Stomach (tissue), 9 donors: ENCODE data around the gene CDH19. TPM values are rescaled to one million over a fixed set of nuclear protein-coding genes. Genes with fewer than 3 reads are reported as not detected.

ENCODE experiments used
- DNase-seq, 2 donors: peaks; one replicate each; pipeline versions ENCODE4 v3.0.0 to v3.0.0-alpha.2; 2013 to 2019
- H3K27ac ChIP-seq, 5 donors: fragments of 200-600 bp in 4 of 5; sonication (generic) in 4 of 5; one replicate each; pipeline ENCODE4 v1.5.1; 2013 to 2019; ENCODE audit warnings: mild to moderate bottlenecking in 1 of 5, moderate library complexity in 1 of 5
- H3K27me3 ChIP-seq, 3 donors: fragments of 200-600 bp; sonication (generic); one replicate each; pipeline ENCODE4 v1.5.1; 2017 to 2019; ENCODE audit warnings: mixed run types in 1 of 3
- H3K36me3 ChIP-seq, 4 donors: fragments of 200-600 bp; sonication (generic); 1 replicate in 3 of 4; 2 replicates in 1 of 4; pipeline ENCODE4 v1.5.1; 2016 to 2019
- H3K4me1 ChIP-seq, 4 donors: fragments of 200-600 bp; sonication (generic); one replicate each; pipeline ENCODE4 v1.5.1; 2016 to 2019
- H3K4me3 ChIP-seq, 4 donors: fragments of 200-600 bp; sonication (generic) in 3 of 4; one replicate each; pipeline ENCODE4 v1.5.1; 2016 to 2019; ENCODE audit warnings: mild to moderate bottlenecking in 1 of 4
- H3K9me3 ChIP-seq, 4 donors: fragments of 200-600 bp; sonication (generic); one replicate each; pipeline ENCODE4 v1.5.1; 2016 to 2019
- CTCF ChIP-seq, 7 experiments: fragments of 450-650 bp in 4 of 7; fragments of 200-600 bp in 3 of 7; sonication (generic) in 3 of 7; IDR thresholded peaks; one replicate each; pipeline ENCODE4 v1.5.1; 2016 to 2019; ENCODE audit warnings: antibody characterized with exemption in 7 of 7, control low read depth in 2 of 7, mild to moderate bottlenecking in 1 of 7
- EP300 ChIP-seq: sonication (generic); formaldehyde crosslinking; IDR thresholded peaks from one replicate; pipeline ENCODE4 v1.6.1; 2017; ENCODE audit warnings: antibody characterized with exemption
- POLR2A ChIP-seq, 4 donors: fragments of 450-650 bp; IDR thresholded peaks; one replicate each; pipeline ENCODE4 v1.6.1; 2016; ENCODE audit warnings: antibody characterized with exemption in 4 of 4, control low read depth in 2 of 4, mild to moderate bottlenecking in 1 of 4, moderate library complexity in 1 of 4
- POLR2AphosphoS5 ChIP-seq, 3 donors: sonication (generic); formaldehyde crosslinking; IDR thresholded peaks; one replicate each; pipeline ENCODE4 v1.6.1; 2016; ENCODE audit warnings: antibody characterized with exemption in 3 of 3
- WGBS, 5 donors: extraction: QIAGEN DNeasy Blood & Tissue Kit in 3 of 5; methylation state at CpG; one replicate each; pipeline versions ENCODE4 v1.1.5 to v1.1.7; 2013 to 2018; 5-methylcytosine and 5-hydroxymethylcytosine counted together
- intact Hi-C: fragments of 100-400 bp; cut with DNase I; formaldehyde crosslinking; loops from one replicate; pipeline ENCODE4 v1.15.1; 2023; ENCODE audit warnings: low total_unique reads
- polyA plus RNA-seq, 3 donors: library from polyadenylated mRNA; stranded (reverse); fragments of 200-250 nt; gene quantifications; one replicate each; pipeline ENCODE4 v1.2.3, GENCODE V29; 2013
- total RNA-seq, 5 donors: library from RNA; depleted of rRNA; stranded (reverse); fragments of >200 nt; gene quantifications; one replicate each; pipeline versions ENCODE4 v1.1.0 to v1.2.3, GENCODE V29; 2014 to 2016
- donor health status: healthy with polysubstance abuse.
- donor health status: Bipolar disorder and iron deficiency.
- donor health status: healthy.

The CDH19 gene
- total and polyA plus RNA-seq, 8 donors, result 0.92 to 52.5 (median 7.1) TPM

GRCh38 chr18:66621816-66622576 is 18.1 kb upstream of the CDH19 start:
- Histone ChIP-seq H3K27me3 (no peaks in the 10 kb centered on the region), H3K27ac (no peak overlapping the region), H3K4me1 (no peaks in the 10 kb centered on the region), H3K4me3 (no peak overlapping the region), H3K9me3 (no peaks in the 10 kb centered on the region), H3K36me3 (no peaks in the 10 kb centered on the region)
- TF ChIP-seq POLR2AphosphoS5 (IDR thresholded peaks at IDR 0.05), result no peak
- TF ChIP-seq EP300, result no peak
- no peak for TF ChIP-seq POLR2A (IDR thresholded peaks at IDR 0.05)
- TF ChIP-seq CTCF (IDR thresholded peaks at IDR 0.05), result no peak
- DNase-seq, result no peak
- intact Hi-C loops, result no loop called here
- WGBS, 5 donors, result 83 to 87% (median 86%) methylated on average over 10 to 12 of the region's 12 CpGs

GRCh38 chr18:66616523-66616983 is 12.7 kb upstream of the CDH19 start:
- Histone ChIP-seq H3K27me3 (no peaks in the 10 kb centered on the region), H3K27ac (no peak overlapping the region), H3K4me1 (no peaks in the 10 kb centered on the region), H3K4me3 (no peak overlapping the region), H3K36me3 (no peaks in the 10 kb centered on the region), H3K9me3 (no peaks in the 10 kb centered on the region)
- intact Hi-C loops, result no loop called here
- 63 to 80% (median 73%) methylated on average over 4 of the region's 4 CpGs for WGBS, 5 donors
- no peak for DNase-seq
- TF ChIP-seq EP300 (no peak), CTCF (IDR thresholded peaks at IDR 0.05) (no peak), POLR2A (IDR thresholded peaks at IDR 0.05) (no peak), POLR2AphosphoS5 (IDR thresholded peaks at IDR 0.05) (no peak)

DNA sequence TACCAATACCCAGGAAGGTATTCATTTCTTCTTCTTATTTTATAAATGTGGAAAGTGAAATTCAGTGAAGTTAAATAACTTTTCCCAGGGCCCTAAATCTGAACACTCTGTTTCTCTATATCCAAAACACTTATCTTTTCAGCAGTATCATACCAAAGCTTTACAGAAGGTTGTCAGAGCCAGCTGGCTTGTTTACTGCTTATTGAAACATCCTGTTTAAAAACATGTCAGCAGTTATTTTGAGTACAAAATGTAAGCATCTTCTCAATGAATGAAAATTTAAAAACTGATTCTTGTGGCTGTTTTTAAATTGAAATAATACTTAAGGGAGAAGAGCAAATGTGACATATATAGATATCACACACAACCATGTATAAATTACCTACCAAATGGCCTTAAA is 11.3 kb upstream of the CDH19 start:
- no peak for TF ChIP-seq EP300
- H3K4me1 ChIP-seq, result no peaks in the 10 kb centered on the region
- H3K27me3 ChIP-seq, result no peaks in the 10 kb centered on the region
- no peak overlapping the region for H3K27ac ChIP-seq
- H3K36me3 ChIP-seq, result no peaks in the 10 kb centered on the region
- intact Hi-C loops, result no loop called here
- DNase-seq, result no peak
- H3K9me3 ChIP-seq, result no peaks in the 10 kb centered on the region
- H3K4me3 ChIP-seq, result no peak overlapping the region

DNA sequence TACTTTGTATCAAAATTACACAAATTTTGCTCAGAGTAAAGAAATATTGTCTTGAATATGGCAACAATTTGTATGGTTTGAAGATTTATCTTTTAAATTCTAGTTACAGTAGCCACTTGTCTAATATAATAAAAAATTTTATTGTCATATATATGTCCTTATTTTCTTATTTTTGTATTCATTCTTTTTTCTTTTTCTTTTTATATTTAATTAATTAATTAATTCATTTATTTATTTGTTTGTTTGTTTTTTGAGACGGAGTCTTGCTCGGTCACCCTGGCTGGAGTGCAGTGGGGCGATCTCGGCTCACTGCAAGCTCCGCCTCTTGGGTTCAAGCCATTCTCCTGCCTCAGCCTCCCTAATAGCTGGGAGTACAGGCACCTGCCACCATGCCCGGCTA is 3.7 kb upstream of the CDH19 start:
- Histone ChIP-seq H3K4me3 (no peak overlapping the region), H3K27ac (no peak overlapping the region), H3K4me1 (no peaks in the 10 kb centered on the region), H3K27me3 (no peaks in the 10 kb centered on the region), H3K36me3 (no peaks in the 10 kb centered on the region), H3K9me3 (no peaks in the 10 kb centered on the region)
- TF ChIP-seq POLR2A (IDR thresholded peaks at IDR 0.05) (no peak), CTCF (IDR thresholded peaks at IDR 0.05) (no peak), POLR2AphosphoS5 (IDR thresholded peaks at IDR 0.05) (no peak), EP300 (no peak)
- intact Hi-C loops, result no loop called here
- WGBS, 5 donors, result 94 to 98% (median 96%) methylated on average over 6 of the region's 6 CpGs
- DNase-seq, result no peak

DNA sequence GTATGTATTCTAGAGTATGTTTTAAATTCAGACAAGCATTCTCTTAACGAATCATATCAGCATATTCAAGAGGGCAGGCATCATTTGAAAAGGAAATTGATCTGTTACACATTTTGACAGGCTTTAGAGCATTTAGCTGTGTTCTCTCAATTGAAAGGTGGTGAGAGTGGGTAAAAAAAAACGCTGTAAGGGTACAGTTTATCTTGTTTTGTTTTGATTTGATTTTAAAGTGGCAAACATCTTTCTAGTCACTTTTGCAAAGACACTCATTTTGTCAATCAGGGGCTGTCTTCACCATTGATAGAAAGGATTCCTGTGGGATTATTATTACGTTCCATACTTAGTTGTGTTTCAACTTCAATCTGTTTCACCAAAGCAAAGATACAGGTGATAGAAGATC is 2.2 kb downstream of the CDH19 start:
- no peaks in the 10 kb centered on the region for H3K27me3 ChIP-seq
- H3K27ac ChIP-seq, result no peak overlapping the region
- H3K4me3 ChIP-seq, result no peak overlapping the region
- WGBS, 5 donors, result 47 to 55% (median 52%) methylated on average over 3 of the region's 3 CpGs
- no peak for TF ChIP-seq POLR2A (IDR thresholded peaks at IDR 0.05)
- no peak for TF ChIP-seq EP300
- no peak for TF ChIP-seq CTCF (IDR thresholded peaks at IDR 0.05)
- no peak for TF ChIP-seq POLR2AphosphoS5 (IDR thresholded peaks at IDR 0.05)
- intact Hi-C loops, result no loop called here
- no peaks in the 10 kb centered on the region for H3K4me1 ChIP-seq
- no peak for DNase-seq
- no peaks in the 10 kb centered on the region for H3K36me3 ChIP-seq
- no peaks in the 10 kb centered on the region for H3K9me3 ChIP-seq
